Tongue (tissue), 2 donors: ENCODE measurements around the gene MAN2B2. TPM values are rescaled to one million over a fixed set of nuclear protein-coding genes. Genes with fewer than 3 reads are reported as not detected.
"Not testable (repeated sequence)": the region's sequence is repeated elsewhere in the genome, so short reads cannot be mapped to it uniquely, and the experiment has no call there.

Experiments used
- DNase-seq: peaks from one replicate; pipeline ENCODE4 v3.0.0-alpha.2; 2015
- total RNA-seq: library from RNA; depleted of rRNA; stranded (reverse); fragments of >200 nt; gene quantifications from one replicate; pipeline ENCODE4 v1.2.3, GENCODE V29; 2014

MAN2B2 gene
- total RNA-seq, 1 donor from 2014 or later, result 8.4 TPM

GRCh38 chr4:6617246-6617645 lies 42.3 kb downstream of the MAN2B2 start:
- no peak for DNase-seq

GRCh38 chr4:6618386-6619115 lies 43.6 kb downstream of the MAN2B2 start:
- no peak for DNase-seq

GRCh38 chr4:6619116-6619465 lies 44.1 kb downstream of the MAN2B2 start:
- no peak for DNase-seq

- no peak for DNase-seq
Observed at GRCh38 chr4:6619466-6620255, 44.7 kb downstream of the MAN2B2 start.

- no peak for DNase-seq
Observed at GRCh38 chr4:6620296-6620695, 45.3 kb downstream of the MAN2B2 start.

GRCh38 chr4:6620891-6621555 lies 46.0 kb downstream of the MAN2B2 start:
- DNase-seq, result no peak

- no peak for DNase-seq
Observed at GRCh38 chr4:6621556-6621927, 46.6 kb downstream of the MAN2B2 start.

- DNase-seq, result no peak
Observed at GRCh38 chr4:6622744-6623143, 47.8 kb downstream of the MAN2B2 start.

GRCh38 chr4:6625256-6625655 lies 50.3 kb downstream of the MAN2B2 start:
- no peak for DNase-seq

- DNase-seq, result no peak
Observed at GRCh38 chr4:6626066-6626465, 51.1 kb downstream of the MAN2B2 start.

- DNase-seq, result no peak
Observed at GRCh38 chr4:6627832-6628231, 52.8 kb downstream of the MAN2B2 start.

GRCh38 chr4:6628484-6628883 lies 53.5 kb downstream of the MAN2B2 start:
- DNase-seq, result not testable (repeated sequence)

GRCh38 chr4:6632125-6632524 lies 57.1 kb downstream of the MAN2B2 start:
- no peak for DNase-seq

GRCh38 chr4:6633091-6633906 lies 58.3 kb downstream of the MAN2B2 start:
- DNase-seq, result peak; percentile 44

GRCh38 chr4:6634746-6635145 lies 59.8 kb downstream of the MAN2B2 start:
- DNase-seq, result no peak

GRCh38 chr4:6639137-6639680 lies 64.2 kb downstream of the MAN2B2 start:
- DNase-seq, result no peak

GRCh38 chr4:6640292-6641163 lies 65.5 kb downstream of the MAN2B2 start, which contains the start of gene MRFAP1:
Gene MRFAP1 (plus strand): TSS chr4:6640685. CDS start chr4:6640863, 178 bp downstream.
- DNase-seq, result peak; percentile 98

GRCh38 chr4:6641164-6641970 lies 66.4 kb downstream of the MAN2B2 start:
- DNase-seq, result peak; percentile 60

- DNase-seq, result peak; percentile 10
Observed at GRCh38 chr4:6641971-6642320, 67.0 kb downstream of the MAN2B2 start.
